Sigmoid colon (tissue), 3 donors: ENCODE data around the gene MORN2.

Source experiments
- POLR2A ChIP-seq, 2 donors: fragments of 450-650 bp; IDR thresholded peaks; one replicate each; pipeline ENCODE4 v1.6.1; 2016; ENCODE audit warnings: antibody characterized with exemption in 2 of 2, mild to moderate bottlenecking in 2 of 2, moderate library complexity in 2 of 2
- TF ChIP-seq, protein P1 (sequence below), 4 experiments: fragments of 450-650 bp in 3 of 4; fragments of 200-600 bp in 1 of 4; IDR thresholded peaks; one replicate each; pipeline ENCODE4 v1.5.1; 2016 to 2019; ENCODE audit warnings: antibody characterized with exemption in 4 of 4, mild to moderate bottlenecking in 3 of 4, moderate library complexity in 2 of 4

DNA sequence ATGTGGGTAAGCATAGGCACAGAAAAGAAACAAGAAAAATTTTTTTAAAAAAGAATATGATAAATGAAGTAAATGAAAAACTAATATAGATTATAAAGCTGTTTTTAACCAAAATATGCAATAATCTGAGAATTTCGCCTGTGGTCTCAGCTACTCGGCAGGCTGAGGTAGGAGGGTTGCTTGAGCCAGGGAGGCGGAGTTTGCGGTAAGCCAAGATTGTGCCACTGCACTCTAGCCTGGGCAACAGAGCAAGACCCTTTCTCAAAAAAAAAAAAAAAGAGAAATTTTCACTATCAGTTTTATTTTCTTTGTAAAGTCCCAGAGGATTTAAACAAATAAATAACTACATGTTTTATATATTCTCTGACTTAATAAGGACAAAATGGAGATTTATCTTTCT is 47.3 kb upstream of the MORN2 start:
- TF ChIP-seq, protein P1, sequence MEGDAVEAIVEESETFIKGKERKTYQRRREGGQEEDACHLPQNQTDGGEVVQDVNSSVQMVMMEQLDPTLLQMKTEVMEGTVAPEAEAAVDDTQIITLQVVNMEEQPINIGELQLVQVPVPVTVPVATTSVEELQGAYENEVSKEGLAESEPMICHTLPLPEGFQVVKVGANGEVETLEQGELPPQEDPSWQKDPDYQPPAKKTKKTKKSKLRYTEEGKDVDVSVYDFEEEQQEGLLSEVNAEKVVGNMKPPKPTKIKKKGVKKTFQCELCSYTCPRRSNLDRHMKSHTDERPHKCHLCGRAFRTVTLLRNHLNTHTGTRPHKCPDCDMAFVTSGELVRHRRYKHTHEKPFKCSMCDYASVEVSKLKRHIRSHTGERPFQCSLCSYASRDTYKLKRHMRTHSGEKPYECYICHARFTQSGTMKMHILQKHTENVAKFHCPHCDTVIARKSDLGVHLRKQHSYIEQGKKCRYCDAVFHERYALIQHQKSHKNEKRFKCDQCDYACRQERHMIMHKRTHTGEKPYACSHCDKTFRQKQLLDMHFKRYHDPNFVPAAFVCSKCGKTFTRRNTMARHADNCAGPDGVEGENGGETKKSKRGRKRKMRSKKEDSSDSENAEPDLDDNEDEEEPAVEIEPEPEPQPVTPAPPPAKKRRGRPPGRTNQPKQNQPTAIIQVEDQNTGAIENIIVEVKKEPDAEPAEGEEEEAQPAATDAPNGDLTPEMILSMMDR (IDR thresholded peaks at IDR 0.05): no peak
- TF ChIP-seq POLR2A (IDR thresholded peaks at IDR 0.05): no peak
